ENCODE results near the gene SCMH1. TPM values are rescaled to one million over a fixed set of nuclear protein-coding genes. Genes with fewer than 3 reads are reported as not detected.
"Not testable (repeated sequence)": the region's sequence is repeated elsewhere in the genome, so short reads cannot be mapped to it uniquely, and the experiment has no call there.

SCMH1 gene
- total and polyA plus RNA-seq, 3 experiments from 2014 or later = 8.4 to 23.7 (median 23.3) TPM

GRCh38 chr1:41200728-41201127 lies 41.4 kb downstream of the SCMH1 start:
- no peak overlapping the region for H3K4me3 ChIP-seq (ENCODE audit: low read length)
- H3K27ac ChIP-seq (ENCODE audit: low read depth, low read length) = no peak overlapping the region
- Mint-ChIP-seq H3K4me1 (peaks cover 4 to 20% (median 15%) of the 10 kb centered on the region in 3 donors), H3K36me3 (peaks cover 5 to 20% (median 10%) of the 10 kb centered on the region in 3 donors), H3K9me3 (peaks cover 0 to 10% (median 4%) of the 10 kb centered on the region in 5 donors), H3K4me3 (no peak overlapping the region), H3K27ac (peak overlapping the region in 1 of 8 donors; percentile 6), H3K27me3 (no peaks in the 10 kb centered on the region)
- POLR2A ChIA-PET = no interaction called here
- H3K4me1 ChIP-seq (ENCODE audit: insufficient read depth, low read length) = no peaks in the 10 kb centered on the region
- no peak for DNase-seq
- CTCF ChIA-PET = no interaction called here
- H3K36me3 ChIP-seq (ENCODE audit: insufficient read depth, low read length) = no peaks in the 10 kb centered on the region
- H3K27me3 ChIP-seq (ENCODE audit: insufficient read depth, low read length, poor library complexity, severe bottlenecking) = no peaks in the 10 kb centered on the region
- H3K9me3 ChIP-seq (ENCODE audit: low read length) = no peaks in the 10 kb centered on the region

GRCh38 chr1:41199375-41199774 lies 42.7 kb downstream of the SCMH1 start:
- H3K4me3 ChIP-seq (ENCODE audit: low read length) = no peak overlapping the region
- Mint-ChIP-seq H3K9me3 (peaks cover 0 to 7% (median 3%) of the 10 kb centered on the region in 5 donors), H3K4me3 (no peak overlapping the region), H3K27me3 (no peaks in the 10 kb centered on the region), H3K27ac (peak overlapping the region in 1 of 8 donors; percentile 18), H3K4me1 (peaks cover 4 to 20% (median 15%) of the 10 kb centered on the region in 3 donors), H3K36me3 (peaks cover 4 to 16% (median 8%) of the 10 kb centered on the region in 3 donors)
- H3K9me3 ChIP-seq (ENCODE audit: low read length) = no peaks in the 10 kb centered on the region
- H3K4me1 ChIP-seq (ENCODE audit: insufficient read depth, low read length) = no peaks in the 10 kb centered on the region
- no peaks in the 10 kb centered on the region for H3K27me3 ChIP-seq (ENCODE audit: insufficient read depth, low read length, poor library complexity, severe bottlenecking)
- ChIA-PET CTCF (no interaction called here), POLR2A (no interaction called here)
- H3K27ac ChIP-seq (ENCODE audit: low read depth, low read length) = no peak overlapping the region
- H3K36me3 ChIP-seq (ENCODE audit: insufficient read depth, low read length) = no peaks in the 10 kb centered on the region
- DNase-seq = no peak

- no peaks in the 10 kb centered on the region for H3K9me3 Mint-ChIP-seq
- CTCF ChIA-PET = no interaction called here
- H3K4me1 Mint-ChIP-seq = peaks cover 0 to 13% (median 2%) of the 10 kb centered on the region in 3 donors
- no peaks in the 10 kb centered on the region for H3K9me3 ChIP-seq (ENCODE audit: low read length)
- no peaks in the 10 kb centered on the region for H3K36me3 ChIP-seq (ENCODE audit: insufficient read depth, low read length)
- POLR2A ChIA-PET = interaction anchor here (0.5 kb wide), 1 partner anchor 807 kb away, joined by 3 read pairs; no protein-coding TSS in a partner anchor
- no peak overlapping the region for H3K4me3 ChIP-seq (ENCODE audit: low read length)
- no peak for DNase-seq
- no peak overlapping the region for H3K27ac ChIP-seq (ENCODE audit: low read depth, low read length)
- H3K27ac Mint-ChIP-seq = no peak overlapping the region
- H3K27me3 Mint-ChIP-seq = no peaks in the 10 kb centered on the region
- H3K36me3 Mint-ChIP-seq = peaks cover 0 to 6% (median 2%) of the 10 kb centered on the region in 3 donors
- no peak overlapping the region for H3K4me3 Mint-ChIP-seq
- no peaks in the 10 kb centered on the region for H3K4me1 ChIP-seq (ENCODE audit: insufficient read depth, low read length)
- no peaks in the 10 kb centered on the region for H3K27me3 ChIP-seq (ENCODE audit: insufficient read depth, low read length, poor library complexity, severe bottlenecking)
Measured at GRCh38 chr1:41192456-41193178, 49.5 kb downstream of the SCMH1 start.

GRCh38 chr1:41184446-41184845 lies 57.7 kb downstream of the SCMH1 start:
- H3K4me1 Mint-ChIP-seq = no peaks in the 10 kb centered on the region
- ChIA-PET POLR2A (interaction anchor here (0.6 kb wide), 1 partner anchor 1526 kb away, joined by 8 read pairs; no protein-coding TSS in a partner anchor), CTCF (no interaction called here)
- no peak for DNase-seq
- H3K36me3 Mint-ChIP-seq = peaks cover 7 to 26% (median 23%) of the 10 kb centered on the region in 3 donors
- H3K4me1 ChIP-seq (ENCODE audit: insufficient read depth, low read length) = no peaks in the 10 kb centered on the region
- no peak overlapping the region for H3K27ac Mint-ChIP-seq
- H3K9me3 ChIP-seq (ENCODE audit: low read length) = no peaks in the 10 kb centered on the region
- no peak overlapping the region for H3K27ac ChIP-seq (ENCODE audit: low read depth, low read length)
- no peak overlapping the region for H3K4me3 ChIP-seq (ENCODE audit: low read length)
- H3K9me3 Mint-ChIP-seq = no peaks in the 10 kb centered on the region
- H3K4me3 Mint-ChIP-seq = no peak overlapping the region
- no peaks in the 10 kb centered on the region for H3K27me3 Mint-ChIP-seq
- H3K27me3 ChIP-seq (ENCODE audit: insufficient read depth, low read length, poor library complexity, severe bottlenecking) = no peaks in the 10 kb centered on the region
- H3K36me3 ChIP-seq (ENCODE audit: insufficient read depth, low read length) = no peaks in the 10 kb centered on the region

GRCh38 chr1:41178230-41178629 lies 63.9 kb downstream of the SCMH1 start:
- H3K4me1 ChIP-seq (ENCODE audit: insufficient read depth, low read length); POLR2A ChIA-PET; CTCF ChIA-PET; DNase-seq; H3K4me3 ChIP-seq (ENCODE audit: low read length); H3K9me3 ChIP-seq (ENCODE audit: low read length); H3K27ac ChIP-seq (ENCODE audit: low read depth, low read length); H3K4me1 Mint-ChIP-seq; H3K27me3 Mint-ChIP-seq; H3K9me3 Mint-ChIP-seq; H3K4me3 Mint-ChIP-seq; H3K36me3 ChIP-seq (ENCODE audit: insufficient read depth, low read length); H3K27me3 ChIP-seq (ENCODE audit: insufficient read depth, low read length, poor library complexity, severe bottlenecking): not testable (repeated sequence)
- peaks cover 14 to 36% (median 35%) of the 10 kb centered on the region in 3 donors for H3K36me3 Mint-ChIP-seq
- peak overlapping the region in 1 of 8 donors; percentile 11 for H3K27ac Mint-ChIP-seq

GRCh38 chr1:41175546-41175945 lies 66.6 kb downstream of the SCMH1 start:
- Mint-ChIP-seq H3K4me1 (no peaks in the 10 kb centered on the region), H3K4me3 (no peak overlapping the region), H3K9me3 (peaks cover 0 to 5% (median 2%) of the 10 kb centered on the region in 5 donors), H3K27me3 (no peaks in the 10 kb centered on the region), H3K27ac (no peak overlapping the region), H3K36me3 (peaks cover 13 to 29% (median 24%) of the 10 kb centered on the region in 3 donors)
- no peak for DNase-seq
- Histone ChIP-seq H3K27me3 (ENCODE audit: insufficient read depth, low read length, poor library complexity, severe bottlenecking) (no peaks in the 10 kb centered on the region), H3K9me3 (ENCODE audit: low read length) (no peaks in the 10 kb centered on the region), H3K4me1 (ENCODE audit: insufficient read depth, low read length) (no peaks in the 10 kb centered on the region), H3K4me3 (ENCODE audit: low read length) (no peak overlapping the region), H3K27ac (ENCODE audit: low read depth, low read length) (no peak overlapping the region), H3K36me3 (ENCODE audit: insufficient read depth, low read length) (no peaks in the 10 kb centered on the region)
- POLR2A ChIA-PET = no interaction called here
- CTCF ChIA-PET = no interaction called here

GRCh38 chr1:41174170-41174569 lies 67.9 kb downstream of the SCMH1 start:
- Mint-ChIP-seq H3K4me1 (no peaks in the 10 kb centered on the region), H3K27me3 (no peaks in the 10 kb centered on the region), H3K36me3 (peaks cover 16 to 24% (median 23%) of the 10 kb centered on the region in 3 donors), H3K4me3 (no peak overlapping the region), H3K27ac (no peak overlapping the region), H3K9me3 (peaks cover 0 to 6% (median 2%) of the 10 kb centered on the region in 5 donors)
- Histone ChIP-seq H3K4me1 (ENCODE audit: insufficient read depth, low read length) (no peaks in the 10 kb centered on the region), H3K9me3 (ENCODE audit: low read length) (no peaks in the 10 kb centered on the region), H3K36me3 (ENCODE audit: insufficient read depth, low read length) (no peaks in the 10 kb centered on the region), H3K27ac (ENCODE audit: low read depth, low read length) (no peak overlapping the region), H3K4me3 (ENCODE audit: low read length) (no peak overlapping the region), H3K27me3 (ENCODE audit: insufficient read depth, low read length, poor library complexity, severe bottlenecking) (no peaks in the 10 kb centered on the region)
- CTCF ChIA-PET = no interaction called here
- POLR2A ChIA-PET = no interaction called here
- DNase-seq = no peak

- Mint-ChIP-seq H3K27me3 (no peaks in the 10 kb centered on the region), H3K9me3 (peaks cover 0 to 8% (median 2%) of the 10 kb centered on the region in 5 donors), H3K36me3 (peaks cover 14 to 24% (median 20%) of the 10 kb centered on the region in 3 donors), H3K4me1 (no peaks in the 10 kb centered on the region), H3K4me3 (no peak overlapping the region), H3K27ac (no peak overlapping the region)
- Histone ChIP-seq H3K27me3 (ENCODE audit: insufficient read depth, low read length, poor library complexity, severe bottlenecking) (no peaks in the 10 kb centered on the region), H3K4me1 (ENCODE audit: insufficient read depth, low read length) (no peaks in the 10 kb centered on the region), H3K36me3 (ENCODE audit: insufficient read depth, low read length) (no peaks in the 10 kb centered on the region), H3K27ac (ENCODE audit: low read depth, low read length) (no peak overlapping the region), H3K9me3 (ENCODE audit: low read length) (no peaks in the 10 kb centered on the region), H3K4me3 (ENCODE audit: low read length) (no peak overlapping the region)
- POLR2A ChIA-PET = no interaction called here
- CTCF ChIA-PET = no interaction called here
- no peak for DNase-seq
Measured at GRCh38 chr1:41173651-41174050, 68.5 kb downstream of the SCMH1 start.
